ENCODE data around the gene B4GALNT1.

Gene B4GALNT1

GRCh38 chr12:57631566-57632072 is 1.4 kb downstream of the B4GALNT1 start:
- in situ Hi-C loops (cut with HindIII; ENCODE audit: low sequenced_read_pairs) = no loop called here
- no peak for TF ChIP-seq CTCF (IDR thresholded peaks at IDR 0.05; ENCODE audit: low read depth, low read length, missing control alignments)
- H3K4me3 ChIP-seq (ENCODE audit: low read depth, low read length) = peak overlapping the region; percentile 53
- DNase-seq (ENCODE audit: low read depth) = no peak

DNA sequence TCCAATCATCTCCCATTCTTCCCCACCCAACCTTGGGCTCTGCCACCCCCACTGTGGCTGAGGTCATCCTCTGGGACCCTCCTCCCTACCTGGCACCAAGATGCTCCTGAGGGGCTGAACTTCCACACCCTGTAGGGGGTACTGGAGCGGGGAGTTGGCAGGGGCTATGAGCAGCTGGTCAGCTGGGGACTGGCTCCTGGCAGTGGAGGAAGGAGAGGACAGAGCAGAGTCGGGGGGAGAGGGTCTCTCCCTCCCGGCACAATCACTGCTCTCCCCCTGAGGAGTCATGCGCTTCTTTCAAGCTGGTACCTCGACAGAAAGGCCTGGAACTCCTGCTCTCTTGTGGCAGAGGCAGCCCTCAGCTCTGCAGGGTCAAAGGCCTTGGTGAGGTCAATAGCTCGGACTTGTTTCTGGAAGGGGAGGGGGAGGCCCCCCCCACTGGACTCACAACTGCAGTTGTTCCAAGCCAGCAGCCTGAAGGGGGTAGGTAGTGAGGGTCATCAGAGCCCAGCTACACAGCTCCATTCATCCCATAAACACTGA is 2.0 kb downstream of the B4GALNT1 start:
- DNase-seq (ENCODE audit: low read depth) = no peak
- TF ChIP-seq CTCF (IDR thresholded peaks at IDR 0.05; ENCODE audit: low read depth, low read length, missing control alignments) = no peak
- in situ Hi-C loops (cut with HindIII; ENCODE audit: low sequenced_read_pairs) = no loop called here
- H3K4me3 ChIP-seq (ENCODE audit: low read depth, low read length) = no peak overlapping the region

GRCh38 chr12:57629897-57630471 is 3.0 kb downstream of the B4GALNT1 start:
- DNase-seq (ENCODE audit: low read depth) = no peak
- no peak overlapping the region for H3K4me3 ChIP-seq (ENCODE audit: low read depth, low read length)
- in situ Hi-C loops (cut with HindIII; ENCODE audit: low sequenced_read_pairs) = loop anchor here (5.0 kb wide), 1 partner anchor 43 kb away; no protein-coding TSS in a partner anchor
- TF ChIP-seq CTCF (IDR thresholded peaks at IDR 0.05; ENCODE audit: low read depth, low read length, missing control alignments) = no peak

- DNase-seq (ENCODE audit: low read depth) = no peak
- in situ Hi-C loops (cut with HindIII; ENCODE audit: low sequenced_read_pairs) = loop anchor here (5.0 kb wide), 1 partner anchor 41 kb away; no protein-coding TSS in a partner anchor
- TF ChIP-seq CTCF (IDR thresholded peaks at IDR 0.05; ENCODE audit: low read depth, low read length, missing control alignments) = no peak
- no peak overlapping the region for H3K4me3 ChIP-seq (ENCODE audit: low read depth, low read length)
Measured at GRCh38 chr12:57628280-57629191, 4.5 kb downstream of the B4GALNT1 start.

DNA sequence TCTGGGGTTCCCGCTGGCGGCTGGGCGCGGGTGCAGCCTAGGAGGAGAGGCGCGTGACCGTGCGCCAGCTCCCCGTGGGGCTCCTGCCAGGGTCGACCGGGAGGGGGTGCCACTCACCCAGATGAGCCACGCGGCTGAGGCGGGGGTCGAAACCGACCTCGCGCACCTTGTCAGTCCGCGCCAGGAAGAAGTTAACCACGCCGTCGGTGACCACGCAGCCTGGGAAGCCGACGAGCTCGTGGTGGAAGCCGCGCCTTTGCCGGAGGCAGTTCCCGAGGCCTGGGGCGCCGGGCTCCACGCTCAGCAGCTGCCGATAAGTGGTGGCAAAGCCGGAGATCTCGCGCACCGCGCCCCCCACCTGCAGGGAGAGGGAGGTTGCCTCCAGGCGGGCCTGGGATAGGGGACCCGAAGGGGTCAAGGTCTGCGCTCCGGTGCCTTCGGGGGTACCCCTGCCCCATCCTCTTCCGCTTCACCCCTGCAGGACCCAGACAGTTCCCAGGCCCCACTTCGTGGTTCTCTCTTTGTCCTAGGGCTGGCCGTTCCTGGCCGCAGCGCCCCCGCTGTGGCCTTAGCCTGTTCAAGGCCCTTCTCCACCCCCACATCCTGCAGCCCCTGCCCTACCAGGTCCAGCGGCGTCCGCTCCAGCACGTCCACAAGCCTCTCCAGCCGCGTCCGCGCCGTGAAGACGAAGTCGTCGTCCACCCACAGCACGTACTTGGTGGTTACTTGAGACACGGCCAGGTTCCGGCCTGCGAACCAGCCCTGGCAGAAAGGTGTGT is 5.3 kb downstream of the B4GALNT1 start:
- no peak overlapping the region for H3K4me3 ChIP-seq (ENCODE audit: low read depth, low read length)
- in situ Hi-C loops (cut with HindIII; ENCODE audit: low sequenced_read_pairs) = loop anchor here (5.0 kb wide), 1 partner anchor 40 kb away; no protein-coding TSS in a partner anchor
- no peak for DNase-seq (ENCODE audit: low read depth)
- no peak for TF ChIP-seq CTCF (IDR thresholded peaks at IDR 0.05; ENCODE audit: low read depth, low read length, missing control alignments)
